Activated CD4-positive, CD25-positive, alpha-beta regulatory T cell treated with anti-CD3 and anti-CD28 coated beads, Interleukin-2, amount 50 U/mL, for 72 hours (primary cell): ENCODE results near the gene RNF10.
A peak's percentile ranks its signal among the peaks of the same experiment; 100 is the strongest.
"Not testable (repeated sequence)": the region's sequence is repeated elsewhere in the genome, so short reads cannot be mapped to it uniquely, and the experiment has no call there.

Experiments
- DNase-seq: peaks from one replicate; pipeline ENCODE4 v3.0.0; 2021

Gene RNF10

GRCh38 chr12:120534203-120534702, at the start of gene RNF10:
Gene RNF10, plus strand, starts transcription at chr12:120534356. Its CDS starts 456 bp downstream, at chr12:120534812.
- DNase-seq: peak; percentile 74

GRCh38 chr12:120485961-120486881, 47.9 kb upstream of the RNF10 start:
- DNase-seq: no peak

GRCh38 chr12:120487552-120487951, 46.6 kb upstream of the RNF10 start:
- not testable (repeated sequence) for DNase-seq

DNA sequence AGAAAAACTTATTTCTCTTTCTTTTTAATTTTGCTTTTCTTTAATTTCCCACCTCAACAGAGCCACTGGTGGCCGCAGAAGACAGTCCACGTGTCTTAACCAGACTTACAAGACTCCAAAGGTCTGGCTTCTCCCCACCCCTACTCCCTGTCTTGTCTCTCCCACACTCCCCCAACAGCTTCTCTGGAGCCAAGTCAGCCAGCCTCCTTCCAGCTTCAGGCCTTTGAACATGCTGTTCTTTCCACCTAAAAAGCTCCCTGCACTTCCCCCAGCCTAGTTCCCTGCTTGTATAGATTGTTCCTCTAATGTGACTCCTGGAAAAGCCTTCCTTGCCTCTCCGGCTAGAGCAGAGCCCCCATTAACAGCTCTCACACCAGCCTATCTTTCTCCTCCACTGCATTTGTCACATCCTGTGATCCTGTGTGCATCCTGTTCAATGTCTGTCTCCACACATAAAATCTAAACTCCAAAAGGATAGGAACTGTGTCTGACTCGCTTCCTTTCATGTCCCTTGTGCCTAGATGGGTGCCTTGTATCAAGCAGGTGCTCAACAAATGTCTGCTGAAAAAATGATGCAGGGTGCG, 46.0 kb upstream of the RNF10 start:
- DNase-seq: no peak

DNA sequence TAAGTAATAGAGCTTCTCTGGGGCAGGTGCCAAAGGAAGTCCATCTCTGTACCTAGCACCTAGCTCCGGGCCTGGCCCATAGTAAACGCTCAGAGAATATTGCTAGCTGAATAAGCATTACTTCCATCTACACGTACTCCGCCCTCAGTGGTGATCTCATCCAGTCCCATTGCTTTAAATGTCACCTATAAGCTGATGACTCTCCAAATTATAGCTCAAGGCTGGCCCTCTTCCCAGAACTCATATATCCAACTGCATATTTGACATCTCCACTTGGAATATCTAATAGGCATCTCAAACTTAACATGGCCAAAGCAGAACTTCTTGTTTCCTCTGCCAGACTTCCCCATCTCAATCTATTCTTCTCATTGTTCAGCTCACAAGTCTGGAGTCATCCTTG, 45.1 kb upstream of the RNF10 start:
- DNase-seq: no peak

GRCh38 chr12:120490325-120490724, 43.8 kb upstream of the RNF10 start:
- DNase-seq: no peak

GRCh38 chr12:120490833-120491512, 43.2 kb upstream of the RNF10 start:
- DNase-seq: no peak

DNA sequence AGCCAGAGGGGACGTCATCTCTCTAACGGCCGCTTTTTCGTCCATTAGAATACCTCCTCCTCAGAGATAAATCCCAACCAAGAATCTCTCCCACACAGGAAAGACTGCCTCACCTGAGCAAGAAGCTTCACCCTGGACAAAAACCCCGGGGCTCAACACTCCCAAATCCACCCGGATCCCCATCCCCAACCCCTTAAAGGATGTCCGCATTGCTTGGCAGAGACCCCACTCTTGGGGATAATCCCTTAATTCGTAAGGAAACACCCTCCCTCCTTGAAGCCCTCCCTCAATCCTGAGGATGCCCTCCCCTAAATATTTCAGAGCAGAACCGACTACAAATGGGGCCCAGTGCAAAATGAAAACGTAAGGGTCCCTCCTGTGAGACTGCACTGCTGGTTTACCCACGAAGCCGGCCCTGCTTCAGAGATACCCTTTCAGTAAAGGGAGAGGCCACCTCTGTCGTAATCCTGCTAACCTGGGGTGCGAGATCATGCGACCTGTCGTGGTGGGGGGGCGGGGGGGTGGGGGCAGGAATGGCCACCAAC, 38.9 kb upstream of the RNF10 start:
- no peak for DNase-seq

- DNase-seq: peak; percentile 98
These were observed 38.3 kb upstream of the RNF10 start, which contains the start of gene DYNLL1 for GRCh38 chr12:120495731-120496412. Gene DYNLL1, plus strand, starts transcription at chr12:120496113. Its CDS starts 309 bp downstream, at chr12:120496422.

- DNase-seq: peak; percentile 39
These were observed 37.5 kb upstream of the RNF10 start for GRCh38 chr12:120496413-120497340.

GRCh38 chr12:120497524-120498150, 36.5 kb upstream of the RNF10 start:
- DNase-seq: no peak

DNA sequence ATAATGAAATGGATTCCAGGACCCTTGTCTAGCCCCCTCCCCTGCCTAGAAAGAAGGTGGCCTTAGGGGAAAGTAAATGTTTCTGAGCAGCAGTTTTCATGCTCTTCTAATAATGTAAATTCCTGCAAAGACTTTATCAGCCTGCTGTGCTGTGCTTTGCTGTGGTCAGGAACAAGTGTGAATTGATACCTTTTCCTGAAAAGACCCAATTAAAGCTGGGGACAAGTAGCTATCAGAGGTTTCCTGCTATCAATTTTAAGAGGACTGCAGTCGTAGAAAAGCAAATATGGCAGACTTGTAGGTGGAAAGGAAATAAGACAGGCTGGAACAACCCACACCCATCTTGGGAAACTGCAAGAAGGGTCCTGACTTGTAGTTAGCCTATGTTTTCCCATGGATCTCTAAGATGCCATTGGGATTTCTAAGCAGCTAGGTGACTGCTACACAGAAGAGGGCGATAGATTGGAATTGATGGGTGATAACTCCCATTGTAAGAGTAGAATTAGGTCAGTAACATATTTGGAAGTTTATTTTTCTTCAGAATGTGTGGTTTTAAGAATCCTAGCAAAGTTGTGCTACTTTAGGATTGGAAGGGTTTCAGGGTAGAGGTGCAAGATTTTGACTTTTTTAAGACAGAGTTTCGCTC, 35.2 kb upstream of the RNF10 start:
- DNase-seq: no peak

DNA sequence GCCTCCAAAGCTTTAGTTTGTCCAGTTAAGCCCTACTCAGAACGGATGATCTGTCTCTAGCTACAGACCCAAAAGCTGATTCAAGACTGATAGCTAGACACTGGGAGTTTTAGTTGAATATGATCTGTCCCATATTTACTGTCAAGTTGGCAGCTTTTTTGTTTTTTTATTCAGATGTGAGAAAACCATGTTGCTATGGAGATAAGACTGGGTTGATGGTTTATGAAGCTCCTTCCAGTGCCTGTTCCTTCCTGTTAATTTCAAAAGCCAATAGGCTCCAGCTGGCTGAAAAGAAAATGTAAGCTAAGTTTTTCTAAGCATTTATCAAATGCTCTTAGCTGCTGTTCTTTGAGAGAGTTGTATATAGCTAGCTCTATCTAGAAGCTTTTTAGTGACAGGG, 33.6 kb upstream of the RNF10 start:
- no peak for DNase-seq

DNA sequence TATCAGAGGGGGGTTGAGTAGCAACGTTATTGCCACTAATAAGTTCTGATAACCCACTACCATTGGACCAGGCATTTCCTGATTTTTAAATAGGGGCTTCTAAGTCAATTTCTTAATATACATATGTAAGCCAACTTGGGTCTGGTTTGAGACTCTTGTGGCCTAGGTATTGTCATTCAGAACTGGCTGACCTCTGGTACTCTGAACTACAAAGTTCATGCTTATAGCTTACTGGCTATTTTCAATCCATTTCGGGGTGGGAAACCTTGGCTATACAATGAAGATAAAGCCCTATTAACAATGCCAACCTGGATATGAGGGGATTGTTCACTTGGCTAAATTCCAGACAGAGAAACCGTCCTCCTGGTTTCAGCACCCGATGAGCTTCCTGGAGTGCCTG, 29.6 kb upstream of the RNF10 start:
- DNase-seq: no peak

DNA sequence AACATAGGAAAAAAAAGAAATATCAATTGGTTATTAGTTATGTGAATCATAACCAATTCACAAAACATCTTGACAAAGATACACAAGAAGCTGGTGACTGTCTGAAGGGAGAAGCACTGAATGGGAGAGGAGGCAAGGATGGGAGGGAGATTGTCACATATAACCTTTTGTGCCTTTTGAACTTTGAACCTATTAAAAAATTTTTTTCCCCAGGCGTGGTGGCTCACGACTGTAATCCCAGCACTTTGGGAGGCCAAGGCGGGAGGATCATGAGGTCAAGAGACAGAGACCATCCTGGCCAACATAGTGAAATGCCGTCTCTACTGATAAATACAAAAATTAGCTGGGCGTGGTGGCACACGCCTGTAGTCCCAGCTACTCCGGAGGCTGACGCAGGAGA, 25.6 kb upstream of the RNF10 start:
- no peak for DNase-seq

DNA sequence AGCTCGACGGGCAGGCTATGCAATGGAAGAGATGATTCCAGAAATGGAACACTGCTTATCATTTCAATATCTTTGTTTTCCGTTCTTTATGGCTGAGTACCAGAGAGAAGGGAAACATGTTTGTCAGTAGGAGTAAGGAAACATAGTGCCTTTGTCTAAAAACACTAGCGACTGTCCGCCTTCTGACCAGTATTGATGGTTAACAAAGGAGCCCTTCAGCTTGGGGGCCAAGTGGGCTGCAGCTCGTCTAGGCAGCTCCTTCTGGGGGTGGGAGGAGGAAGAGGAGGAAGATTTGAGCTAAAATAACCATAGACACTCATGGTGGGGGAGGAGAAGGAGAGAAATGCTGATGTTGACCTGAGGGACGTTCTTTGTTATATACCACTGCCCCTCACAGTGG, 20.2 kb upstream of the RNF10 start:
- no peak for DNase-seq

DNA sequence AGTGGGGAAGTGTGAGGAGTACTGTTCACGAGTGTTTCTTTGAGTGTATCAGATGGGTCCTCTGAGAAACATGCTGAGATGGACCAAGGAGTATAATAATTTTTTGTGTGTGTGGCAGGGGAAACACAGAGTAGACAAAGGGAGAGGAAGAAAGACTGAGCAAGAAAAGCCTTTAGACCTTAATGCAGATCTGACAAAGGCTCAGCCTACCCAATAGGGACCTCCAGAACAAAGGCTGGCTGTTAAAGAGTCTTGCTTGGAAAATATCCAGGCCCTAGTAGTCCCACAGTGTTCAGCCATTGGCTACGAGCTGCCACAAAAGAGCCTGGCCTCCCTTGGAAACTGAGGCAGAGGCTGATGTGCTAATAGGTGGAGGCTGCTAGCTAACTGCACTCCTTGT, 18.7 kb upstream of the RNF10 start:
- DNase-seq: no peak

GRCh38 chr12:120519324-120519723, 14.8 kb upstream of the RNF10 start:
- DNase-seq: not testable (repeated sequence)

GRCh38 chr12:120522568-120522967, 11.6 kb upstream of the RNF10 start:
- DNase-seq: no peak

DNA sequence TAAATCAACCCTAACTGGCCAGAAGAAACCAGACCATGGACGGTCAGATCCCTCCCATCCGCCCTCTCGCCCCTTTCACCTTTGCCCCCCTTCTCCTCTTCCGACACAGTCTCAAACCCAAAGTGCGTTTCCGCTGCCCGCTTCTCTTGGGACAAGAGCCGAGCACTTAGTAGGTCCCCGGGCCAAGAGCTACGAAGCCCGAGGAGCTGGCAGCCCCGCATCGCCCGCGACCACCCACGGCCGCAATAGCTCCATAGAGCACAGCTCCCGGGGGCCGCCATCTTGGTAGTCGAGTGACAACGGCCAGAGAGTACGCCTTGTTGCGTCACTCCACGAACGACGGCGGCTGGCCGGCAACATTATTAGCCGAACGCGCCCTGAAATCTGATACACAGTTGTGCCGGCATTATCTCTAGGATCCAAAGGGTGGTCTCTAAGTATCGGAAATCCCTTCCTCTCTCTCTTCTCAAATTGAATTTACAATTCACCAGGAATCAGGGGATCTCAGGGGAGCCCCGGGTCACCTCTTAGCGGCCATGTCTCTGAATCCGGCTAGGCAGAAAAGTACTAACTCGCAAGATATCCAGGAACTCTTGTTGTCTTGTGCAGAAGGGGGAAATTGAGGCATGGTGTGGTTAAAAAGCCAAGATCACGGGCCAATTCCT, 5.2 kb upstream of the RNF10 start, which contains the start of gene COQ5:
Gene COQ5, minus strand, starts transcription at position 298 of the 665 bp plus-strand sequence. Its CDS starts 17 bp downstream, at position 281.
- peak; percentile 84 for DNase-seq
